ENCODE measurements around the gene RAI14. TPM values are rescaled to one million over a fixed set of nuclear protein-coding genes. Genes with fewer than 3 reads are reported as not detected.

Gene RAI14
- total RNA-seq, 1 donor from 2014 or later, result 6.7 TPM

DNA sequence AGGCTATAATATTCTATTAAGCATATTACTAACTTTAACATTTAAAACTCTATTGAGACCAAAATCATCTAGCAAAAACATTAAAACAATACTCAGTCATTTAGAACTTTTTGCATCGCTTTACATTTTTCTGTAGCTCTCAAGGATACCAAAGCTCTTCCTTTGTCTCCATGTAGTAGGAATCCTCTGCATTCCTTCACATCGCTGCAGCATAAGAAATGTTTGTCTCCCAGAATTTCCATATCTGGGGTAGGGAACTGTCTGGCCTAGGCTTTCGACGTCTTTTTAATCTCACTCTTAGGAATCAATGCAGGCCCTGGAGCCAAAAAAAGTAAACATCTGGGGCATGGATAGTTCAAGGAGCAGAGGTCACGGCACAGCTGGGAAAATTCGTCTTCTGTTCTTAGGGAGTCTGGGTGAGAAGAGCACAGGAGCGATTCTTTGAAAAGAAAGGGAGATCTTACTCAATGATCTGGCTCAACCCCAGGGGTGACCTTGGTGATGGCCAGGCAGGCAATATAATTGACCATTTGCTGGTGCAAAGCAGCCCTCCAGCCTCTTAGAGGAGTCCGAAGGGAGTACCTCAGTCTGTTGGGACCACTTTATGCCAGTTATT lies 23.2 kb upstream of the RAI14 start:
- DNase-seq (ENCODE audit: missing footprints) (no peak), ATAC-seq (no peak)
- intact Hi-C loops (cut with DNase I), result no loop called here

DNA sequence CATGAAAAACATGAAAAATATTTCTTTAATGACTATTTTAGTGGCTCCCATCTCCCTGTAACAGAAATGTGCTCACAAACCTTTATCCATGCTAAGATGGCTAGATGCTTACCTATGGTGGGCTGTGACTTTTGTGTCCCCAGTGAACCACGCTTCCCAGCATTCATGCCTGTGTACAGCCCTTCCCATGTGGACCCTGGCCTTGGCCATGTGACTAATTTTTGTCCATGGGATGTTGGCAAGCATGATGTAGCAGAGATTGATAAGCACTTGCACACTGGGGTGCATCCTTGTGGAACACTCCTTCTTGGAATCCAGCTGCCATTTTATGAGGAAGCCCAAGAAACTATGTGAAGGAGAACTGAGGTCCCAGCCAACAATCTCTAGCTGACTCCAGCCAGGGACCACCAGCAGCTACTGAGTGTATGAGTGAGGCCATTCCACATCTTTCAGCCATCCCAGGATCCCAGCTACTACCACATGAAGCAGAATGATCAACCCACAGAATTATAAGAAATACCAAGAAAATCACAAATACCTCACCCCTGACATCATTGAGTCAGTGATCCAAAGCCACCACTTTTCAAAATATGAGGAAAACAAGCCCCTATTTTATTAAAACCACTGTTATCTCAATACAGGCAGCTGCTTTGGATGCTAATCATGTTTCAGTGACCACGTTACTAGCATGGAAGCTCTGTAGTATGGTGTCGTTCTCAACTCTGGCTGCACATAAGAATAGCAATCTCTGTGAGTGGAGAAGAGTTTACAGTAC lies 16.1 kb upstream of the RAI14 start:
- DNase-seq (ENCODE audit: missing footprints) (no peak), ATAC-seq (no peak)
- intact Hi-C loops (cut with DNase I), result no loop called here

DNA sequence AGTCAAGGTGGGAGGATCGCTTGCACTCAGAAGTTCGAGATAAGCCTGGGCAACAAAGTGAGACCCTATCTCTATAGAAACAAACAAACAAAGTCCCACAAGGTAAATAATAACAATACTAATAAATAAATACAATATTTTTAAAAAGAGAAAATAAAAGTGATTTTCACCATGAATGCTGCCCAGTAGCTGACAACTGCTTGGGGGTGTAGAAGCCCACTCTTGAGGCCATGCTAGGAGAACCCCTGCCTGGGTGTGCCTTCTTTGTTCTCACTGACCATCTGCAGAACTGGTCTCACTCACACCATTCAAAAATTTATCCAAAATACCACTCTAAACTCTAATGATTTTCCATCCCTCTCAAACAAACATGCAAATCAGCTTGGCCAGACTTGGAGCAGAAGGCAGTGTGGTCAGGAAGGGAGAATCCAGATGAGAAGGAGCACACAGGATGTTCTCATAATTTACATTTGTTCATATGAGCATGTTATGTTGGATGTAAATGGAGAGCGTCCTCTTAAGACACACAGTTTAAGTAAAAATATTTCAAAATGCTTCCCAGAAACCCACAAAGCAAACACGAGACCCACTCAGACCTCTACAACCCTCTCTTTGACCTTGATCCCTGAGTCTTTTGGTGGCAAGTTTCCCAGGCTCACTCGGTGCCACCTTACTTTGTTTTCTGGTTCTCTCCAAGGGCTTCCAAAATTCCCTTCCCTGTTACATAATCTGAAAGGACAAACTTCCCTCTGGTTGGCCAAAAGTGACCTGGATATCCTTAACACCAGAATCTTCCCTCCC lies 7.9 kb upstream of the RAI14 start:
- intact Hi-C loops (cut with DNase I), result no loop called here
- ATAC-seq, result no peak
- no peak for DNase-seq (ENCODE audit: missing footprints)

DNA sequence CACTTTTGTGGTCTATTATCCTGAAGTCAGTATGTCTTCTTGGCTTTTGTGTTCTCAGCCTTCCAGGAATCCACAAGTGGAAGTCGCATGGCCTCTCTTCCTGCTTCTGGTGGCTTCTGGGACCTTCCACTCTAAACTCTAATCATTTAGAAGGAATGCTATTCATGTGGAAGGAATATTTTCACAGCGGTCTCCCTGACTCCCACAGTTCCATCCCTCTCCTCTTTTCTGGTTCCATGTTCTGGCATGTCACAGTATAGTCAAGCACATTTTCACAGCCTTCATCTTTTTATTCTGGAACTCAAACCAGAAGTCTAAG lies 7.3 kb upstream of the RAI14 start:
- DNase-seq (ENCODE audit: missing footprints), result no peak
- intact Hi-C loops (cut with DNase I), result no loop called here
- no peak for ATAC-seq

DNA sequence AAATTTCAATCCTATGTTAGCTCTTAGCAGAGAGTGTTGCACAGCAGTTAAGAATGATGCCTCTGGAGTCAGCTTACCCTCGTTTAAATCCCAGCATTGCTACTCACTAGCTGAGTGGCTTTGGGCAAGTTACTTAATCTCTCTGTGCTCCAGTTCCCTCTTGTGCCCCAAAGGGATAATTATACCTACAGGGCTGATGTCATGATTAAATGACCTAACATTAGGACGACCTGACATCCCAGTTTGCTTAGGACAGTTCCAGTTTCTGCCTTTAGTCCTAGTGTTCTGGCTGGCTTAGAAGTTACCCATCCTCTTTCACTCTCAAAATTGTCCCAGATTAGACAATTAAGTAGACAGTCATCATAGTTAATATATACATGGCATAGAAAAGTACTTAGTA lies 4.3 kb upstream of the RAI14 start:
- intact Hi-C loops (cut with DNase I), result loop anchor here (10.0 kb wide), 1 partner anchor 243 kb away; no protein-coding TSS in a partner anchor
- no peak for ATAC-seq
- no peak for DNase-seq (ENCODE audit: missing footprints)

DNA sequence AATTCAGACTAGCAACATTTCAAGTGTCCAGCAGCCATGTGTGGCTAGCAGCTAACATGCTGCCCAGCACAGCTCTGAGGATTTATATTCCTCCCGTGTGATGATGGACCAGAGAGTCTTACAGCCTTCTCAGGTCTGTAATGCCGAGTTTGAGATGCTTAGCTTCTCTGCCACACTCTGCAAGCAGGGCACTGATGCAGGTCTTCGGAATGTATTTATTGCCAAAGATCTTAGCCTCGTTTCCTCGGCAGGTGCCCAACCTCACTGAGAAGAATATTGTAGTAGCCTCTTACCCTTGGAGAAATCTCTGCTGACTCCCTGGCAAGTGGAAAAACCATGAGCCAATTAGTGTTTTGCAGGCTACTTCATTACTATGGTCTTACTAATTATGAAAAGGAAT lies 3.7 kb upstream of the RAI14 start:
- intact Hi-C loops (cut with DNase I), result loop anchor here (10.0 kb wide), 1 partner anchor 242 kb away; no protein-coding TSS in a partner anchor
- no peak for ATAC-seq

DNA sequence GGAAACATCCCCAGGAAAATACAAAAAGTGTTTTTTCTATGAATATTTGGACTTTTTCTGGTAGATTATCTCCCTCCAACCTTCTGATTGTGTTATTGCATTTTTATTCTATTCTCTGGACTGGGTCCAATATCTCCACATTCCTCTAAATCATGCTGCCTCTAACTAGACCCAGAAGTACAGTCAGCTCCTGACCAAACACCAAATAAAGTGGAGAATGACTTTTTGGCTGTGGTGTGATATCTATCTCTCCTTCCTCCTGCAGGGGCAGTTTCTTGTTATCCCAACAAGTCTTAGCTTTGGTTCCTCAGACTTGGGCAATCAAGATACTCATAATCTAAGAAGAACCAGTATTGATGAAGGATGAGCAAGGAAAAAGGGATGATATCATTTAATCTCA lies 3.2 kb upstream of the RAI14 start:
- no peak for DNase-seq (ENCODE audit: missing footprints)
- intact Hi-C loops (cut with DNase I), result loop anchor here (10.0 kb wide), 1 partner anchor 242 kb away; no protein-coding TSS in a partner anchor
- no peak for ATAC-seq

More for the DNA sequence above, 3.7 kb upstream of the RAI14 start:
- DNase-seq (ENCODE audit: missing footprints), result no peak

DNA sequence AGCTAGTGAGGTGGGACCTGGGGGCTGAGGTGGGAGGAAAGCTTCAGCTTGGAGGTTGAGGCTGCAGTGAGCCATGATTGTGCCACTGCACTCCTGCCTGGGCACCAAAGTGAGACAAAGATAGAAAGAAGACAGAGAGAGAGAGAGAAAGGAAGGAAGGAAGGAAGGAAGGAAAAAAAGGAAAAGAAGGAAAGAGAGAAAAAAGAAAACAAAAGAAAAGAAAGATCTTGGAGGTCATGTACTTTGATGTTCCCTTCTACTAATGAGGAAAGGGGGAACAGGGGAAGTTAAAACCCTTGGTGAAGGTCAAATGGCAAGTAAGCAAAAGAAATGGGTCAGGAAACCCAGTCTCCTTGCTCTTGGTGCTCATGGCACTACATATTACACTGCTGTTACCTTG lies 2.4 kb upstream of the RAI14 start:
- intact Hi-C loops (cut with DNase I), result loop anchor here (10.0 kb wide), 1 partner anchor 241 kb away; no protein-coding TSS in a partner anchor
- DNase-seq (ENCODE audit: missing footprints), result no peak
- ATAC-seq, result no peak

DNA sequence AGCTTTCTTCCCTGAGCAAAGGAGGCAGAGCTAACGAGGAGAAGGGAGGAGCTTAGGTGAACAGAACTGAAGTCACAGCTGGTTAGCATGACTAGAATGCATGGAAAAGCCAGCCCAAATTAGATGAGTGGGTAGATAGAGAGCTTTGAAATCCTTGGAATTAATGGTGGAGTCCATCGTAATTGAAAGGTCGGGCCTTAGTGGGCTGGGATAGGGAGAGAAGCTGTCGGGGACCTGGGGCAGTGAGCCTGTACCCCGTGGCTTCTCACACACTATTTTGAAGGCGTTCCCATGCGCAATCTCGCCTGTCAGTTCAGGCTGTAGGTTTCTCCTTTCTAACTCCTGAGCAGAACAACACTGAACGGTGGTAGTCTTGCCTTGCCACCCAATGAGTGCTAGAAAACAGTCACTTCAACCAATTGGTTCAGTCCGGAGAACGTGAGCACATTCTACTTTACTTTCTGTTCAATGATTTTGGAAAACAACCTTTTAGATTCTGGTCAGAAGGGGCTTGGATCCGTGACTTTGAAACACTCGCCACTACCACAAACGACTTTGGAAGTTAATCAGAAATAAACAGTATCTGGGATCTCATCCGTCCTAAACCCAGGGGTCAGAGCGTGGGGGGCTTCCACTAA lies 655 bp upstream of the RAI14 start:
- intact Hi-C loops (cut with DNase I), result loop anchor here (10.0 kb wide), 1 partner anchor 239 kb away; no protein-coding TSS in a partner anchor
- ATAC-seq (peak; percentile 66), DNase-seq (ENCODE audit: missing footprints) (no peak)

DNA sequence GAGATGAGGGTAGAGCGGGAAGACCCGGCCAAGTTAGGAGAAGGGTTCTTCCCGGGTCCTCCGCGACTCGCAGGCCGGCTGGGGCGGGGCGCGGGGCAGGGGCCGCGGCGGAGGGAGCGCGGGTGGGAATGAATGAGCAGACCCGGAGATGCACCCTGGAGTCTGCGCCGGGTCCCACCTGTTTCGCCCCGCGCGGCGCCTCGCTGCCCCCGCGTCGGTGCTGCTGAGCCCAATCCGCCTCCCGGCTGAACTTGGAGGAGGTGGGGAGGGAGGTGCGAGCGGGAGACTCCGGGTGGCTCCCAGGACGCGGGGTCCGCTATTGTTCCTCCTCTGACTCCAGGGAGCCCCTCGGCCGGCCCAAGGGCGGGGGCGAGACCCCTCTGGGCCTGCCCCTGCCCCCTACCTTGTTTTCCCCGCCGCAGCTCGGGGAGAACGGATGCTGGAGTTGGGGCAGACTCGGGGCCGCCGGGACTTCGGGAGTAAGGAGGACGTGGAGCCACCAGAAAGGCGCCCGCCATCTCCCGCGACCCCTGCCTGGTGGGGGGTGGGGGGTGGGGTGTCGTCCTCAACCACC lies 659 bp downstream of the RAI14 start:
- no peak for DNase-seq (ENCODE audit: missing footprints)
- intact Hi-C loops (cut with DNase I), result loop anchor here (10.0 kb wide), 1 partner anchor 238 kb away; no protein-coding TSS in a partner anchor
- ATAC-seq, result no peak

DNA sequence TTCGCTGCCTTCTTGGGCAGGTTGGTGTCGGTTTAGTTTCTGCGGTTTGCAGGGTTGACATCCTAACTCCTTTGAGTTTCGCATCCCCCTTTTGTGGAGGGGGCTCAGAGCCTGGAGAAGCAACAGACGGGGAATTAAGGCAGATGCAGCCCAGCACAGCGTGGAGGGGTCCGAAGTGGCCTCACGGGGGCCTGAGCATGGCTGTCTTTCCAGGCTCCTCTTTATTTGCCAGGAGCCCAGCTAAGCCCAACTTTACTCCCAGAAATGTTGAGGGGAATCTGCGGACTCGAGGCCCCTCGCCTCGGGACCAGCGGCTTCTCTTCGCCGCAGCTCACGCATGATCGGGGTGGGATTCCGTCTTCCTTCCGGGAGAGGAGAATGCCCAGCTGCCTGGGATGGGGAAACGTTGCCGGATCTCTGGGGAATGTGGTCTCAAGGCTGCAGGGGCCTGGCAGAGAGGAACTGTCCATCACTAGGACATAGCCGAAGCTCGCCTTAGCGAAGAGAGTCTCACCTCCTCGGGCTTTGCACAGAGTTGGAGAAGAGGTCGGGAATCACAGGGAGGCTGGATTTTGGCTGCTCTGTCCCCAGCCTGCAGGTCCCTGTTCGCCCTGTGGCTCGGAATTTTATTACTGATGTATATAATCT lies 1.3 kb downstream of the RAI14 start:
- intact Hi-C loops (cut with DNase I), result loop anchor here (10.0 kb wide), 1 partner anchor 237 kb away; no protein-coding TSS in a partner anchor
- DNase-seq (ENCODE audit: missing footprints) (no peak), ATAC-seq (no peak)

DNA sequence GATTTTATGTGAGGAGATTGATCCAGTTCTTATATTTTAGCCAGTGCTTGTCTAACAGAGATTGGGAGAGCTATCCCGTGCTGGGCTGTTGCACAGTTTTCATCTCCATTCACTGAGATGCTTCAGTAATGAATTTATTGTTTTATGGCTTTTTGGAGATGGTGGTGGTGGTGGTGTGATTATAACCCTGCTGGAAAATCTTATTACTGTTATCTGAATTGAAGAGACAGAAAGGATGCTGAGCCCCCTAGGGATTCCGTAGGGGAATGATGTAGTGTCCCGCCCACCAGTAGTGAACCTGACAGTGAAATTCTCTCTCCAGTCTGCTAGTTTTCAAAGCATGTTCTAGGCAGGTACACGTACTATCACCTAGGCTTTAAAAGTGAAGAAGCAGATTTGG lies 1.9 kb downstream of the RAI14 start:
- DNase-seq (ENCODE audit: missing footprints) (no peak), ATAC-seq (no peak)
- intact Hi-C loops (cut with DNase I), result loop anchor here (10.0 kb wide), 1 partner anchor 237 kb away; no protein-coding TSS in a partner anchor

DNA sequence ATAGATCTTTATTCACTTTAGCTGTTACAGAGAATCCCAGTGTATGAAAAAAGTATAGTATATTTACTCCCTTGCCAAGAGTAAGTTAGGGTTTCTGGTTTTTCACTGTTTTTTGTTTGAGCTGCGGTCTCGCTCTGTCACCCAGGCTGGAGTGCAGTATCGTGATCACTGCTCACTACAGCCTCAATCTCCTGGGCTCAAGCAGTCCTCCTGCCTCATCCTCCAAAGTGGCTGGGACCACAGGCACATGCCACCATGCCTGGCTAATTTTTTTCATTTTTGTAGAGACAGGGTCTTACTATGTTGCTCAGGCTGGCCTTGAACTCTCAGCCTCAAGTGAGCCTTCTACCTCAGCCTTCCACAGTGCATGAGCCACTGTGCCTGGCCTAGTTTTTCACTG lies 3.0 kb downstream of the RAI14 start:
- DNase-seq (ENCODE audit: missing footprints) (no peak), ATAC-seq (no peak)
- intact Hi-C loops (cut with DNase I), result loop anchor here (10.0 kb wide), 1 partner anchor 236 kb away; no protein-coding TSS in a partner anchor

DNA sequence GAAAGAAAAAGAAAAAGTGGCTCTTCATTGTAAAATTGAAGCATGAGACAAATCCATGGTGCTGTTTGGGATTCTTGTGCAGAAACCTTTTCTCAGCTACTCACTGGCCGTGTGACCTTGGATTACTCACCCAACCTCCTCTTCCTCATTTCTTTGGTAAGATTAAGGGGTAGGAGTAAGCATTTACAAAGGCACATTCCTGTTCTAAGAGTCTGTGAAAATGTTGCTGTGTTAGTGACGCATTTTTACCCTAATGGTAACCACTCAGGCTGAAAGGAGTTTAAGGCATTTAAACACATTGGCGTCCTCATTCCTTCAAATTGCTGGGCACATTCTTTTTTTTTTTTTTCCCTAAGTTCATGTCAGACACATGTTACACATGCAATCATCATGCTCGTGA lies 4.3 kb downstream of the RAI14 start:
- intact Hi-C loops (cut with DNase I), result no loop called here
- no peak for ATAC-seq
- DNase-seq (ENCODE audit: missing footprints), result no peak

DNA sequence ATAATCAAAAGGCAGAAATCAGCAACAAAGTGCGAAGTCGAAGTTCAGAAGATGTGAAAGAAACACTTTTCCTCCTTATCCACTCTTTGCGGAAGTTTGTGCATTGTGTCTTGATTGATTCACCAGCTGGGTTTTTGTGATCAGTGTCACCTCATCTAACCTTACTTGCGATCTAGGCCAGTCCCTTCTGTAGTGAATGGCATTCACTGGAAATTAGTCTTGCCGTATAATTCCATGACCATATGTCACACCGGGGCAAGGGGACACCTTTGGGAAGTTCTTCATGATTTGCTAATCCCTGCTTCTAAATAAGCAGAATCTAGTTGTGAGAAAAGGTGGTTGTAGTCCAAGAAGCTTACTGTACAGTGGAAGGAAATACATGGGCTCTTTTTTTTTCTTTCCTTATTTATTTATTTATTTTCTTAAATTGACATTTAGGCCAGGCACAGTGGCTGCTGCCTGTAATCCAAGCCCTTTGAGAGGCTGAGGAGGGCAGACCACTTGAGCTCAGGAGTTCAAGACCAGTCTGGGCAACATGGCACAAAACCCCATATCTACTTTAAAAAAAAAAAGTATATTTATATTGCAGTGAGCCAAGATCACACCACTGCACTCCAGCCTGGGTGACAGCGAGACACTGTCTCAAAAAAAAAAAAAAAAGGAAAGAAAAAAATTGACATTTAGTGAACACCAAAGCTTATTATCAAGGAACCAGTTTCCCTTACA lies 7.8 kb downstream of the RAI14 start:
- intact Hi-C loops (cut with DNase I), result no loop called here

DNA sequence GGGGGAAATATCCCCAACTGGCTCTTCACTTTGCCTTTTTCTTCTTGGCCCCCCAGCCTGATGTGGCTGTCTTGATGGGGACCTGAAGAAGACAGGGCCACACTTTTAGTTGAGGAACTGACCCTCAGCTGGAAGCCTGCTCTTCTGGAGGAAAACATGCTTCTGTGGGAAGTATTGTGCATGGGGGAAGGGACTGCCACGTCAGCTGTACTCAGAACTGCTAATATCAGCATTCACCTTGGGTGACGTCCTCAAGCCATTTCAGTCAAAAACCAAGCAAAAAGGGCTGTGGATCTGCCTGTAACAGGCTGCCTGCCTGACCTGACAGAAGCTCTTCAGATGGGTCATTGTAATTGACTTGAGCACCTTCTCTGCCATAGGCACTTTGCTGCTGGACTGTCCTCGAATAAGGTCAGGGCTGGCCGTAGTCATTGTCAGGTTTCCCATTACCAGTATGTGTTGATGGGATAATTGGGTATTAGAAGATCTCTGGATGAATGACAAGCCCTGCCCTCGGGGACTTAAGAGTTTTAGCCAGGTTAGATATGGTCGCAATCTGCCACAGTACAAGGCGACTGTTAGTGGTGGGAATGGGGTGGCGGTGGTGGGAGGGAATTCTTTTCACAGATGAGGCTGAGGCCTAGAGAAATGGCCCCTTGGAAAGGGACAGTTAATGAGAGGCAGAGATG lies 10.4 kb downstream of the RAI14 start:
- intact Hi-C loops (cut with DNase I), result no loop called here
- ATAC-seq (no peak), DNase-seq (ENCODE audit: missing footprints) (no peak)

More for the DNA sequence above, 7.8 kb downstream of the RAI14 start:
- DNase-seq (ENCODE audit: missing footprints) (no peak), ATAC-seq (no peak)

DNA sequence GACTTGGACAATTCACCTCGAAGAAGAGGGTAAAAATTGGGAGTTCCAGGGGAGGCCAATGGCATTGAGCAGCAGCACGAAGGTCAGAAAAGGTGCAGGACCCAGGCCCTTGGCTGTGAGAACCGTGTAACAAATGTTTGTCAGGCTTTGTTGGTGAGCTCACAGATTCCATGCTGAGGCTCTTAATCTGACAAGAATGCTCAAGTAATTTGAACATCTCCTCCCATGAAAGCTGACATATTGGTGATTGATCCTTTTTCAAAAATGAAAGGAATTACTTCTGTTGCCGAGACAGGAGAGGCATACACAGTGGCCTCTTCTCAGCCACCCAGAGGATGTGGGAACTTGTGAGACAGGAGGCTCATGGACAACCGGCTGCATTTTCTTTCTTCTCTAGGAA lies 11.6 kb downstream of the RAI14 start:
- ATAC-seq (no peak), DNase-seq (ENCODE audit: missing footprints) (no peak)
- intact Hi-C loops (cut with DNase I), result no loop called here
